CD14-positive monocyte (primary cell): ENCODE results near the gene MMP2. TPM values are rescaled to one million over a fixed set of nuclear protein-coding genes. Genes with fewer than 3 reads are reported as not detected.

Source experiments
- DNase-seq, 3 donors: peaks; one replicate each; pipeline ENCODE4 v3.0.0-alpha.2; 2011 to 2022
- H2AFZ ChIP-seq: 2 replicates; pipeline ENCODE4 v1.6.0; 2012; ENCODE audit warnings: mild to moderate bottlenecking, low read depth, low read length, inconsistent platforms; ENCODE audit not compliant: insufficient read depth, poor library complexity, severe bottlenecking
- H3K27ac ChIP-seq, 2 donors: 1 replicate in 1 of 2; 2 replicates in 1 of 2; pipeline ENCODE4 v1.5.1; 2012 to 2013; ENCODE audit warnings: low read length in 2 of 2, control low read depth in 1 of 2, inconsistent platforms in 1 of 2, low read depth in 1 of 2, mild to moderate bottlenecking in 1 of 2
- H3K27me3 ChIP-seq, 2 donors: one replicate each; pipeline versions ENCODE4 v1.6.0 to v1.6.1; 2011 to 2013; ENCODE audit warnings: low read length in 2 of 2; ENCODE audit not compliant: control insufficient read depth in 2 of 2, insufficient read depth in 2 of 2
- H3K36me3 ChIP-seq, 2 donors: replicated peaks in 1 of 2; 1 replicate in 1 of 2; 2 replicates in 1 of 2; pipeline versions ENCODE4 v1.5.1 to v1.6.1; 2012 to 2013; ENCODE audit warnings: low read length in 2 of 2, control low read depth in 1 of 2, inconsistent platforms in 1 of 2, mild to moderate bottlenecking in 1 of 2; ENCODE audit not compliant: insufficient read depth in 2 of 2, control insufficient read depth in 1 of 2
- H3K4me1 ChIP-seq, 2 donors: 1 replicate in 1 of 2; 2 replicates in 1 of 2; pipeline versions ENCODE4 v1.5.1 to v1.6.1; 2012 to 2013; ENCODE audit warnings: low read length in 2 of 2, control low read depth in 1 of 2, inconsistent platforms in 1 of 2, mild to moderate bottlenecking in 1 of 2, moderate library complexity in 1 of 2; ENCODE audit not compliant: insufficient read depth in 2 of 2, control insufficient read depth in 1 of 2
- H3K4me2 ChIP-seq: replicated peaks from 2 replicates; pipeline ENCODE3; 2012; ENCODE audit warnings: low read length, moderate library complexity, mild to moderate bottlenecking; ENCODE audit not compliant: poor library complexity, severe bottlenecking; ENCODE audit errors: extremely low read depth
- H3K4me3 ChIP-seq, 3 experiments: fragments of 200-600 bp in 1 of 3; sonication (generic) in 1 of 3; replicated peaks in 1 of 3; 1 replicate in 2 of 3; 2 replicates in 1 of 3; pipeline ENCODE4 v1.5.1; 2011 to 2013; ENCODE audit warnings: low read length in 3 of 3, mild to moderate bottlenecking in 3 of 3, control low read depth in 2 of 3, low read depth in 2 of 3, inconsistent platforms in 1 of 3, moderate library complexity in 1 of 3
- H3K79me2 ChIP-seq: 2 replicates; pipeline ENCODE4 v1.6.0; 2012; ENCODE audit warnings: mild to moderate bottlenecking, control low read depth, inconsistent platforms, low read length, moderate library complexity; ENCODE audit not compliant: insufficient read depth
- H3K9ac ChIP-seq: 2 replicates; pipeline ENCODE4 v1.6.0; 2017; ENCODE audit warnings: low read length, mild to moderate bottlenecking; ENCODE audit not compliant: insufficient read depth, poor library complexity, severe bottlenecking
- H3K9me3 ChIP-seq, 2 donors: replicated peaks in 1 of 2; 1 replicate in 1 of 2; 2 replicates in 1 of 2; pipeline versions ENCODE4 v1.5.1 to v1.6.1; 2012 to 2013; ENCODE audit warnings: low read length in 2 of 2, control low read depth in 1 of 2; ENCODE audit not compliant: control insufficient read depth in 1 of 2, insufficient read depth in 1 of 2
- H4K20me1 ChIP-seq: 2 replicates; pipeline ENCODE4 v1.6.0; 2012; ENCODE audit warnings: mild to moderate bottlenecking, low read length, control low read depth, moderate library complexity; ENCODE audit not compliant: insufficient read depth
- H3K27ac Mint-ChIP-seq, 7 donors: one replicate each; pipeline ENCODE4 v1.8.0; 2020; ENCODE audit warnings: mild to moderate bottlenecking in 7 of 7, mixed read lengths in 7 of 7, moderate library complexity in 6 of 7, inconsistent platforms in 2 of 7
- H3K27me3 Mint-ChIP-seq, 3 donors: one replicate each; pipeline ENCODE4 v1.8.0; 2021 to 2022; ENCODE audit warnings: low read depth in 3 of 3, mild to moderate bottlenecking in 3 of 3, mixed read lengths in 3 of 3, moderate library complexity in 3 of 3, inconsistent platforms in 1 of 3
- H3K36me3 Mint-ChIP-seq, 2 donors: one replicate each; pipeline ENCODE4 v1.8.0; 2020; ENCODE audit warnings: mixed read lengths in 2 of 2, inconsistent platforms in 1 of 2, mild to moderate bottlenecking in 1 of 2
- H3K4me1 Mint-ChIP-seq: one replicate; pipeline ENCODE4 v1.8.0; 2020; ENCODE audit warnings: mild to moderate bottlenecking, mixed read lengths
- H3K4me3 Mint-ChIP-seq, 2 donors: one replicate each; pipeline ENCODE4 v1.8.0; 2020; ENCODE audit warnings: mild to moderate bottlenecking in 2 of 2, mixed read lengths in 2 of 2, moderate library complexity in 1 of 2
- H3K9me3 Mint-ChIP-seq, 7 donors: one replicate each; pipeline ENCODE4 v1.8.0; 2020 to 2022; ENCODE audit warnings: mixed read lengths in 7 of 7, mild to moderate bottlenecking in 6 of 7, moderate library complexity in 6 of 7, inconsistent platforms in 2 of 7
- CTCF ChIP-seq: fragments of 200-600 bp; IDR thresholded peaks from one replicate; pipeline ENCODE4 v1.8.0; 2022; ENCODE audit warnings: antibody characterized with exemption, mild to moderate bottlenecking
- WGBS: methylation state at CpG from one replicate; pipeline ENCODE4 v1.1.5; 2013; ENCODE audit warnings: missing lambda C conversion rate; ENCODE audit not compliant: insufficient coverage; 5-methylcytosine and 5-hydroxymethylcytosine counted together
- intact Hi-C, 2 donors: fragments of 100-400 bp; cut with micrococcal nuclease; formaldehyde crosslinking; loops; one replicate each; pipeline versions ENCODE4 v1.15.0 to v1.15.1; 2023
- polyA plus RNA-seq, 3 donors: library from polyadenylated mRNA; depleted of rRNA in 1 of 3; unstranded in 2 of 3; stranded (reverse) in 1 of 3; fragments of 300-500 nt in 2 of 3; fragments of >200 nt in 1 of 3; fragmentation: Illumina TruSeq in 2 of 3; gene quantifications; 1 replicate in 2 of 3; 2 replicates in 1 of 3; pipeline ENCODE4 v1.2.3, GENCODE V29; 2012 to 2021

The MMP2 gene
- polyA plus RNA-seq, 3 donors = not detected

GRCh38 chr16:55439101-55439690, 39.8 kb upstream of the MMP2 start:
- Histone ChIP-seq H3K9ac (no peak overlapping the region), H4K20me1 (no peaks in the 10 kb centered on the region), H3K9me3 (no peaks in the 10 kb centered on the region), H3K27me3 (no peaks in the 10 kb centered on the region), H3K36me3 (no peaks in the 10 kb centered on the region), H3K4me2 (peak overlapping the region; percentile 42), H3K4me3 (no peak overlapping the region), H3K4me1 (peaks cover 58 to 65% of the 10 kb centered on the region in 2 donors), H3K27ac (peak overlapping the region in 1 of 2 donors; percentile 92), H2AFZ (no peak overlapping the region), H3K79me2 (no peaks in the 10 kb centered on the region)
- WGBS = 33% methylated on average over 3 of the region's 6 CpGs
- Mint-ChIP-seq H3K4me1 (peaks cover 60% of the 10 kb centered on the region), H3K27me3 (peaks cover 0 to 5% (median 2%) of the 10 kb centered on the region in 3 donors), H3K27ac (peak overlapping the region; percentile 75 to 97 (median 87)), H3K9me3 (no peaks in the 10 kb centered on the region), H3K4me3 (no peak overlapping the region), H3K36me3 (no peaks in the 10 kb centered on the region)
- intact Hi-C loops = loop anchor here in 1 of 2 donors (5.0 to 10.0 kb wide), 2 partner anchors 313 to 606 kb away; no protein-coding TSS in a partner anchor
- TF ChIP-seq CTCF = no peak
- peak; percentile 72 to 84 (median 76) for DNase-seq

DNA sequence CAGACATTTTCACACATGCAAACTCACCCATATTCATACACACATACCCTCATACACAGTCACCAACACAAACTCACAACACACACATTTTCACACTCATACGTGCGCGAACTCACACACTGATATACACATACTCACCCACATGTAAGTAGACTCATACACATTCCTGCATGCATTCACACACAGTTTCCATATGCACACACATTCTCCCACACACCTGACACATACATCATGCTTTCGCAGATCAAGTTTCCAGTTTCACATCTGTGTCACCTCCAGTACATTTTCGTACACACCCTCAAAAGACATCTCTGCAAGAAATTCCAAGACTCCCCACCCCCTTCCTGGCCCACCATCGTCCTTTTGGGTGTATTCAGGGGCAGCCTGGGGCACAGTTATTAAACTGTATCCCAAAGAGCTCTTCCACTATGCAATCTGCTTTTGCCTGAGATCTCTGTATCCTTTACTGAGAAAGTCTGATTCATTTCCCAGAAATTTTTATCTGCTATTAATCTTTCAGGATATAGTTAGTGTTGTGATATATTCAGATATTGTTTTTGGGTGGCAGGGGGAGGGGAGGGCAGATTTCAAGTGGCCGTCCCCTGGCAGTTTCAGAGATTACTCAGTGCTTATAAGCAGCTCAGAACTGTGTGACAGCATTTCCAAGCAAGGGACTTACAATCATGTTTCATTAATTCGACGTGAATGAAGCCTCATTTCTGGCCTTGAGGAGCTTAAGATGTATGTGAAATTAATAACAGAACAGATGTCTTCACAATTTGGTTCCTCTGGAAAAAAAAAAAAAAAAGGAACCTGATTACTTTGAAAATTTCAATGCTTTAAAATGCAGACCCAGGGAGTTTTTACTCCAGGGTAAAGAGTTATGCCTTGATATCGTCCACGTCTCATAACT, 35.3 kb upstream of the MMP2 start:
- Mint-ChIP-seq H3K4me3 (peak overlapping the region in 1 of 2 donors; percentile 32), H3K9me3 (no peaks in the 10 kb centered on the region), H3K36me3 (no peaks in the 10 kb centered on the region), H3K27me3 (peaks cover 0 to 5% (median 2%) of the 10 kb centered on the region in 3 donors), H3K27ac (peak overlapping the region; percentile 58 to 97 (median 86)), H3K4me1 (peaks cover 48% of the 10 kb centered on the region)
- TF ChIP-seq CTCF = no peak
- Histone ChIP-seq H3K9ac (peak overlapping the region; percentile 49), H3K79me2 (no peaks in the 10 kb centered on the region), H2AFZ (no peak overlapping the region), H3K27ac (peak overlapping the region; percentile 63 to 91), H4K20me1 (no peaks in the 10 kb centered on the region), H3K36me3 (no peaks in the 10 kb centered on the region), H3K4me2 (peak overlapping the region; percentile 63), H3K27me3 (no peaks in the 10 kb centered on the region), H3K4me3 (peak overlapping the region; percentile 3 to 55 (median 33)), H3K4me1 (peaks cover 47 to 49% of the 10 kb centered on the region in 2 donors), H3K9me3 (no peaks in the 10 kb centered on the region)
- intact Hi-C loops = no loop called here
- WGBS = 56% methylated on average over 6 of the region's 11 CpGs
- DNase-seq = peak in 2 of 3 donors; percentile 35
